Neural cell (in vitro differentiated cells): ENCODE measurements around the gene ARMH3. TPM values are rescaled to one million over a fixed set of nuclear protein-coding genes. Genes with fewer than 3 reads are reported as not detected.

Experiments used
- H2AFZ ChIP-seq: fragments of 200-600, 300-800 bp; sonication (generic), shearing (Covaris generic); 2 replicates; pipeline ENCODE4 v1.6.0; 2014; ENCODE audit warnings: low read depth, mild to moderate bottlenecking, antibody characterized with exemption, low read length, moderate library complexity
- H3F3A ChIP-seq: fragments of 200-600 bp; shearing (Covaris generic); 2 replicates; pipeline ENCODE4 v1.6.1; 2016; ENCODE audit warnings: mild to moderate bottlenecking, moderate library complexity, mixed read lengths, antibody characterized with exemption, low read length; ENCODE audit not compliant: insufficient read depth, poor library complexity, severe bottlenecking
- H3K27ac ChIP-seq: fragments of 200-600, 300-800 bp; sonication (generic), shearing (Covaris generic); 2 replicates; pipeline ENCODE4 v1.5.1; 2014; ENCODE audit warnings: mild to moderate bottlenecking, low read length, moderate library complexity
- H3K27me3 ChIP-seq: fragments of 300-800, 200-600 bp; sonication (generic), shearing (Covaris generic); 2 replicates; pipeline ENCODE4 v1.6.0; 2014; ENCODE audit warnings: mild to moderate bottlenecking, low read depth, low read length, moderate library complexity; ENCODE audit not compliant: insufficient read depth
- H3K36me3 ChIP-seq: fragments of 300-800, 200-600 bp; sonication (generic), shearing (Covaris generic); 2 replicates; pipeline ENCODE4 v1.5.1; 2014; ENCODE audit warnings: mild to moderate bottlenecking, antibody characterized with exemption, low read length, moderate library complexity; ENCODE audit not compliant: insufficient read depth
- H3K4me2 ChIP-seq: fragments of 300-800, 200-600 bp; sonication (generic), shearing (Covaris generic); 2 replicates; pipeline ENCODE4 v1.6.0; 2014; ENCODE audit warnings: mild to moderate bottlenecking, low read length
- H3K4me3 ChIP-seq: fragments of 300-800, 200-600 bp; sonication (generic), shearing (Covaris generic); 2 replicates; pipeline ENCODE4 v1.5.1; 2014; ENCODE audit warnings: mild to moderate bottlenecking, low read length, moderate library complexity
- H3K79me2 ChIP-seq: fragments of 200-600 bp; shearing (Covaris generic); replicated peaks from 2 replicates; pipeline ENCODE4 v1.6.0; 2014; ENCODE audit warnings: mild to moderate bottlenecking, low read length, moderate library complexity; ENCODE audit not compliant: insufficient read depth
- H3K9ac ChIP-seq: fragments of 300-800, 200-600 bp; sonication (generic), shearing (Covaris generic); 2 replicates; pipeline ENCODE4 v1.6.1; 2016; ENCODE audit warnings: mild to moderate bottlenecking, low read length, mixed read lengths
- H3K9me2 ChIP-seq: fragments of 200-600 bp; shearing (Covaris generic); 2 replicates; pipeline ENCODE4 v1.6.1; 2016; ENCODE audit warnings: mild to moderate bottlenecking, low read length, mixed read lengths; ENCODE audit not compliant: insufficient read depth
- H3K9me3 ChIP-seq: fragments of 200-600, 300-800 bp; sonication (generic), shearing (Covaris generic); 2 replicates; pipeline ENCODE4 v1.6.1; 2016; ENCODE audit warnings: mild to moderate bottlenecking, mixed run types, low read length, moderate library complexity, mixed read lengths
- H4K20me1 ChIP-seq: fragments of 200-600 bp; shearing (Covaris generic); 2 replicates; pipeline ENCODE4 v1.6.1; 2016; ENCODE audit warnings: mild to moderate bottlenecking, mixed run types; ENCODE audit not compliant: insufficient read depth
- EP300 ChIP-seq: fragments of 450-650 bp; conservative IDR thresholded peaks from 2 replicates; pipeline ENCODE4 v1.6.1; 2014; ENCODE audit warnings: antibody characterized with exemption, mild to moderate bottlenecking, moderate library complexity; ENCODE audit not compliant: poor library complexity, severe bottlenecking
- EZH2 ChIP-seq: fragments of 200-600, 300-800 bp; shearing (Covaris generic), sonication (generic); IDR thresholded peaks from 2 replicates; pipeline ENCODE4 v1.6.1; 2014; ENCODE audit warnings: antibody characterized with exemption, low read length, borderline replicate concordance, mild to moderate bottlenecking; ENCODE audit not compliant: insufficient read depth, poor library complexity, severe bottlenecking
- MXI1 ChIP-seq: fragments of 450-650 bp; conservative IDR thresholded peaks from 2 replicates; pipeline ENCODE4 v1.6.1; 2014; ENCODE audit warnings: antibody characterized with exemption, mild to moderate bottlenecking; ENCODE audit not compliant: poor library complexity, severe bottlenecking
- POLR2AphosphoS5 ChIP-seq: IDR thresholded peaks from 2 replicates; pipeline ENCODE4 v1.6.1; 2012
- RAD21 ChIP-seq: fragments of 450-650 bp; conservative IDR thresholded peaks from 2 replicates; pipeline ENCODE4 v1.6.1; 2014; ENCODE audit warnings: antibody characterized with exemption, mild to moderate bottlenecking, moderate library complexity
- REST ChIP-seq: IDR thresholded peaks from 2 replicates; pipeline ENCODE4 v1.6.1; 2012; ENCODE audit warnings: borderline replicate concordance
- SMC3 ChIP-seq: fragments of 450-650 bp; conservative IDR thresholded peaks from 2 replicates; pipeline ENCODE4 v1.6.1; 2014; ENCODE audit warnings: antibody characterized with exemption, mild to moderate bottlenecking, moderate library complexity; ENCODE audit not compliant: poor library complexity
- TAF1 ChIP-seq: IDR thresholded peaks from 2 replicates; pipeline ENCODE4 v1.6.1; 2012; ENCODE audit warnings: low read depth
- polyA plus RNA-seq: library from polyadenylated mRNA; depleted of rRNA; stranded (reverse); fragments of >200 nt; gene quantifications from 2 replicates; pipeline ENCODE4 v1.2.3, GENCODE V29; 2014
- TF ChIP-seq, protein P1 (sequence below): fragments of 450-650 bp; IDR thresholded peaks from 2 replicates; pipeline ENCODE4 v1.5.1; 2014; ENCODE audit warnings: antibody characterized with exemption, mild to moderate bottlenecking, moderate library complexity; ENCODE audit not compliant: poor library complexity, severe bottlenecking

ARMH3 gene
- polyA plus RNA-seq, 1 donor from 2014 or later = 13.4 TPM

- no peaks in the 10 kb centered on the region for H3K9me3 ChIP-seq
- no peaks in the 10 kb centered on the region for H3K27me3 ChIP-seq
- no peaks in the 10 kb centered on the region for H3K79me2 ChIP-seq
- no peaks in the 10 kb centered on the region for H3K9me2 ChIP-seq
- H3K4me3 ChIP-seq = peak overlapping the region; percentile 22
- H3F3A ChIP-seq = no peaks in the 10 kb centered on the region
- TF ChIP-seq TAF1 (no peak), RAD21 (peak; percentile 20), POLR2AphosphoS5 (peak; percentile 31), SMC3 (no peak), EP300 (no peak), MXI1 (no peak), REST (no peak), EZH2 (no peak)
- TF ChIP-seq, protein P1, sequence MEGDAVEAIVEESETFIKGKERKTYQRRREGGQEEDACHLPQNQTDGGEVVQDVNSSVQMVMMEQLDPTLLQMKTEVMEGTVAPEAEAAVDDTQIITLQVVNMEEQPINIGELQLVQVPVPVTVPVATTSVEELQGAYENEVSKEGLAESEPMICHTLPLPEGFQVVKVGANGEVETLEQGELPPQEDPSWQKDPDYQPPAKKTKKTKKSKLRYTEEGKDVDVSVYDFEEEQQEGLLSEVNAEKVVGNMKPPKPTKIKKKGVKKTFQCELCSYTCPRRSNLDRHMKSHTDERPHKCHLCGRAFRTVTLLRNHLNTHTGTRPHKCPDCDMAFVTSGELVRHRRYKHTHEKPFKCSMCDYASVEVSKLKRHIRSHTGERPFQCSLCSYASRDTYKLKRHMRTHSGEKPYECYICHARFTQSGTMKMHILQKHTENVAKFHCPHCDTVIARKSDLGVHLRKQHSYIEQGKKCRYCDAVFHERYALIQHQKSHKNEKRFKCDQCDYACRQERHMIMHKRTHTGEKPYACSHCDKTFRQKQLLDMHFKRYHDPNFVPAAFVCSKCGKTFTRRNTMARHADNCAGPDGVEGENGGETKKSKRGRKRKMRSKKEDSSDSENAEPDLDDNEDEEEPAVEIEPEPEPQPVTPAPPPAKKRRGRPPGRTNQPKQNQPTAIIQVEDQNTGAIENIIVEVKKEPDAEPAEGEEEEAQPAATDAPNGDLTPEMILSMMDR = peak; percentile 36
- peak overlapping the region; percentile 61 for H3K27ac ChIP-seq
- no peaks in the 10 kb centered on the region for H4K20me1 ChIP-seq
- H3K4me2 ChIP-seq = no peak overlapping the region
- H2AFZ ChIP-seq = no peak overlapping the region
- H3K9ac ChIP-seq = peak overlapping the region; percentile 40
- H3K36me3 ChIP-seq = no peaks in the 10 kb centered on the region
These were observed 154.6 kb downstream of the ARMH3 start for GRCh38 chr10:101901340-101901739.

DNA sequence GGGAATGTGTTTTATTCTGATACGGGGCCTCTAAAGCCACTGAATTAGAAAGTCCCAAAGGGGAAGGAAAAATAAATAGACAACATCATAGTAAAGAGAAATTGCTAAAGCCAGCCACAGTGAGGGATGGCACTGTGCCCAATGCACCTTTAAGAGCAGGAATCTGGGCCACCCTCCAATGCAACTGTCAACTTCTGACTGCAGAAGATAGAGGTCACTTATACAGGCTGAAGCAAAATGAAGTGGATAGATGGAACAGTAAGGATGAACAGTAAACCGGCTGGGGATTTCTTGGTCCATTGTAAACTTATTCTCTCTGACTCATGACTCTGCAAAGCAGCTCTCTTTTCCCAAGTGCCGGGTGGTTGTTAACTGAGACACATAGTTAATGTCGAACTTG, 158.3 kb downstream of the ARMH3 start:
- no peak for TF ChIP-seq MXI1
- no peak for TF ChIP-seq RAD21
- no peak for TF ChIP-seq SMC3
- no peak for TF ChIP-seq TAF1
- no peak for TF ChIP-seq REST
- Histone ChIP-seq H3K9me2 (no peaks in the 10 kb centered on the region), H2AFZ (no peak overlapping the region), H3K27ac (no peak overlapping the region), H3K4me2 (no peak overlapping the region), H3K79me2 (no peaks in the 10 kb centered on the region), H3K9ac (no peak overlapping the region), H3K9me3 (no peaks in the 10 kb centered on the region), H3F3A (no peaks in the 10 kb centered on the region), H3K4me3 (no peak overlapping the region), H3K27me3 (no peaks in the 10 kb centered on the region), H3K36me3 (no peaks in the 10 kb centered on the region), H4K20me1 (no peaks in the 10 kb centered on the region)
